Measurements from ENCODE around the gene PTCD3.

- TF ChIP-seq POLR2AphosphoS5 (IDR thresholded peaks at IDR 0.05; ENCODE audit: low read depth, low read length) (no peak), CTCF (IDR thresholded peaks at IDR 0.05) (no peak), SIN3A (IDR thresholded peaks at IDR 0.05; ENCODE audit: borderline replicate concordance, insufficient read depth, low read depth, low read length) (no peak), REST (IDR thresholded peaks at IDR 0.05; ENCODE audit: insufficient read depth in 1 of 2, low read depth in 2 of 2, low read length in 1 of 2) (no peak), TCF7L2 (IDR thresholded peaks at IDR 0.05; ENCODE audit: low read depth, low read length) (no peak)
Observed at GRCh38 chr2:86068136-86068588, 37.9 kb upstream of the PTCD3 start.
